ENCODE measurements around the gene BORCS5.

GRCh38 chr12:12353807-12354206 lies 3.1 kb upstream of the BORCS5 start:
- TF ChIP-seq CTCF (conservative IDR thresholded peaks at IDR 0.05 in 1 of 2, IDR thresholded peaks at IDR 0.05 in 1 of 2; ENCODE audit: low read depth in 1 of 2, low read length in 2 of 2), result no peak
- no peak for TF ChIP-seq EZH2 (IDR thresholded peaks at IDR 0.05; ENCODE audit: low read length, missing control alignments)

Measured in fibroblast of lung (primary cell).